Kidney (tissue), 14 donors: Measurements from ENCODE around the gene RBM19. TPM values are rescaled to one million over a fixed set of nuclear protein-coding genes. Genes with fewer than 3 reads are reported as not detected.
"Not testable (repeated sequence)": the region's sequence is repeated elsewhere in the genome, so short reads cannot be mapped to it uniquely, and the experiment has no call there.

Source experiments
- DNase-seq, 5 donors: peaks; one replicate each; pipeline ENCODE4 v3.0.0-alpha.2; 2013 to 2020
- FAIRE-seq: peaks from 2 replicates; lab custom pipeline; 2012; peaks lifted over from hg19 to GRCh38; lab: Jason Lieb, UNC
- H3K27ac ChIP-seq, 2 donors: one replicate each; pipeline ENCODE4 v1.7.0; 2013; ENCODE audit warnings: low read depth in 2 of 2, low read length in 2 of 2, inconsistent platforms in 1 of 2
- H3K27me3 ChIP-seq: one replicate; pipeline ENCODE4 v1.7.1; 2013; ENCODE audit warnings: low read length, inconsistent platforms; ENCODE audit not compliant: control insufficient read depth, insufficient read depth
- H3K36me3 ChIP-seq, 3 donors: one replicate each; pipeline versions ENCODE4 v1.7.0 to v1.7.1; 2013; ENCODE audit warnings: low read length in 3 of 3, control low read depth in 1 of 3, inconsistent platforms in 1 of 3; ENCODE audit not compliant: insufficient read depth in 3 of 3, control insufficient read depth in 2 of 3
- H3K4me1 ChIP-seq, 3 donors: one replicate each; pipeline versions ENCODE4 v1.7.0 to v1.7.1; 2013; ENCODE audit warnings: low read length in 3 of 3, inconsistent platforms in 1 of 3, low read depth in 1 of 3; ENCODE audit not compliant: control insufficient read depth in 2 of 3, insufficient read depth in 2 of 3
- H3K4me3 ChIP-seq, 3 donors: one replicate each; pipeline versions ENCODE4 v1.7.0 to v1.8.1; 2013; ENCODE audit warnings: low read length in 3 of 3, control low read depth in 1 of 3, inconsistent platforms in 1 of 3
- H3K9ac ChIP-seq, 3 donors: one replicate each; pipeline versions ENCODE4 v1.7.0 to v1.7.1; 2013; ENCODE audit warnings: low read length in 3 of 3, control low read depth in 1 of 3, inconsistent platforms in 1 of 3
- H3K9me3 ChIP-seq, 3 donors: one replicate each; pipeline versions ENCODE4 v1.7.0 to v1.7.1; 2013; ENCODE audit warnings: low read length in 3 of 3, control low read depth in 1 of 3, inconsistent platforms in 1 of 3; ENCODE audit not compliant: control insufficient read depth in 2 of 3, insufficient read depth in 1 of 3
- CTCF ChIP-seq: IDR thresholded peaks from 3 replicates; pipeline ENCODE4 v1.5.1; 2012; ENCODE audit warnings: mild to moderate bottlenecking, moderate library complexity, borderline replicate concordance; ENCODE audit not compliant: insufficient read depth; ENCODE audit errors: extremely low read depth
- intact Hi-C: fragments of 100-400 bp; cut with DNase I; formaldehyde crosslinking; loops from one replicate; pipeline ENCODE4 v1.11.1; 2022
- polyA plus RNA-seq: library from polyadenylated mRNA; stranded (reverse); fragments of 350-450 nt; fragmentation: Illumina TruSeq; extraction: RNeasy Lipid Tissue Mini Kit (QIAGEN cat#74804); gene quantifications from one replicate; pipeline ENCODE4 v1.2.3, GENCODE V29; 2014; ENCODE audit warnings: low read depth, low replicate concordance; ENCODE audit not compliant: insufficient read depth
- total RNA-seq: library from RNA; stranded (reverse); fragmentation: NEBNext Ultra II Directional; extraction: Animal tissue kit (Norgen Biotek cat#: 25700); gene quantifications from one replicate; pipeline ENCODE4 v1.2.1, GENCODE V29; 2021
- donor health status: control.
- donor health status: control.
- donor health status: control.
- donor health status: control.
- donor health status: control.
- donor health status: DM: yes; HTN: yes; CAD: no.
- donor health status: Normal renal cell carcinoma (clear cell type).

RBM19 gene
- total and polyA plus RNA-seq, 2 donors from 2014 or later: 12.3 to 34.7 TPM

- Histone ChIP-seq H3K9me3 (no peaks in the 10 kb centered on the region), H3K36me3 (peaks cover 0 to 3% (median 0%) of the 10 kb centered on the region in 3 donors), H3K27me3 (no peaks in the 10 kb centered on the region), H3K4me1 (peaks cover 0 to 7% (median 5%) of the 10 kb centered on the region in 3 donors), H3K4me3 (no peak overlapping the region), H3K27ac (no peak overlapping the region), H3K9ac (no peak overlapping the region)
- FAIRE-seq (no peak), DNase-seq (no peak)
- intact Hi-C loops: no loop called here
- no peak for TF ChIP-seq CTCF
Measured at GRCh38 chr12:113903381-113903863, 62.7 kb downstream of the RBM19 start.

GRCh38 chr12:113901319-113901718, 64.8 kb downstream of the RBM19 start:
- H3K27ac ChIP-seq, H3K4me1 ChIP-seq, H3K36me3 ChIP-seq, H3K27me3 ChIP-seq, FAIRE-seq, intact Hi-C loops, H3K9ac ChIP-seq, DNase-seq, H3K9me3 ChIP-seq, H3K4me3 ChIP-seq: not testable (repeated sequence)

GRCh38 chr12:113900716-113901115, 65.4 kb downstream of the RBM19 start:
- no peak for TF ChIP-seq CTCF
- Histone ChIP-seq H3K27ac (no peak overlapping the region), H3K9me3 (no peaks in the 10 kb centered on the region), H3K4me1 (peaks cover 0 to 7% (median 5%) of the 10 kb centered on the region in 3 donors), H3K36me3 (peaks cover 0 to 3% (median 0%) of the 10 kb centered on the region in 3 donors), H3K27me3 (no peaks in the 10 kb centered on the region), H3K9ac (no peak overlapping the region), H3K4me3 (no peak overlapping the region)
- intact Hi-C loops: no loop called here
- DNase-seq (no peak), FAIRE-seq (no peak)

- Histone ChIP-seq H3K9ac (peak overlapping the region in 2 of 3 donors; percentile 3 to 37), H3K4me1 (peaks cover 0 to 7% (median 5%) of the 10 kb centered on the region in 3 donors), H3K36me3 (peaks cover 0 to 3% (median 0%) of the 10 kb centered on the region in 3 donors), H3K27ac (no peak overlapping the region), H3K4me3 (peak overlapping the region; percentile 9 to 45 (median 25)), H3K27me3 (no peaks in the 10 kb centered on the region), H3K9me3 (no peaks in the 10 kb centered on the region)
- intact Hi-C loops: no loop called here
- TF ChIP-seq CTCF: no peak
- DNase-seq (peak in 4 of 5 donors; percentile 62 to 71 (median 66)), FAIRE-seq (no peak)
Measured at GRCh38 chr12:113899561-113900471, 66.3 kb downstream of the RBM19 start.
